Peyer's patch (tissue), 4 donors: ENCODE results near the gene RMND5B.

Source experiments
- POLR2A ChIP-seq, 2 donors: fragments of 450-650 bp; IDR thresholded peaks; one replicate each; pipeline ENCODE4 v1.5.1; 2017; ENCODE audit warnings: antibody characterized with exemption in 2 of 2, mild to moderate bottlenecking in 2 of 2, moderate library complexity in 2 of 2
- TF ChIP-seq, protein P1 (sequence below), 6 experiments: fragments of 450-650 bp in 4 of 6; fragments of 200-600 bp in 2 of 6; sonication (generic) in 1 of 6; IDR thresholded peaks; one replicate each; pipeline ENCODE4 v1.5.1; 2017 to 2019; ENCODE audit warnings: antibody characterized with exemption in 6 of 6, mild to moderate bottlenecking in 3 of 6, moderate library complexity in 1 of 6

DNA sequence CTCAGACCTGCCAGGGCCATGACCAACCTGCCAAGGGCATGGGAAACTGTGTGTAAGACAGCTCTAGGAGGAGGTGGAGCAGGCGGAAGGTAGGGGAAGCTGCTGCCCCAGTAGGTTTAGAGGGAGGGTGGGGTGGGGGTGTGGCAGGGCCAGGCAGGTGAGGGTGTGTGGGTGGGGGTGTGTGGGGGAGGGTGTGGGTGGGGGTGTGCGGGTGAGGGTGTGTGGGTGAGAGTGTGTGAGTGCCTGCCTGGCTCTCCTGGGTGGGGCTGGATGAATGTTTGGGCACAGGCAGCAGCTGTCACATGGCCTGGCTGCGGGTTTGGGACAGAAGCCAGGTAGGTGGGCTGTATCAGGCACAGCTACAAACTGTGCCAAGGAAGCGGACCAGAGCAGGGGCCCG is 26.3 kb upstream of the RMND5B start:
- TF ChIP-seq, protein P1, sequence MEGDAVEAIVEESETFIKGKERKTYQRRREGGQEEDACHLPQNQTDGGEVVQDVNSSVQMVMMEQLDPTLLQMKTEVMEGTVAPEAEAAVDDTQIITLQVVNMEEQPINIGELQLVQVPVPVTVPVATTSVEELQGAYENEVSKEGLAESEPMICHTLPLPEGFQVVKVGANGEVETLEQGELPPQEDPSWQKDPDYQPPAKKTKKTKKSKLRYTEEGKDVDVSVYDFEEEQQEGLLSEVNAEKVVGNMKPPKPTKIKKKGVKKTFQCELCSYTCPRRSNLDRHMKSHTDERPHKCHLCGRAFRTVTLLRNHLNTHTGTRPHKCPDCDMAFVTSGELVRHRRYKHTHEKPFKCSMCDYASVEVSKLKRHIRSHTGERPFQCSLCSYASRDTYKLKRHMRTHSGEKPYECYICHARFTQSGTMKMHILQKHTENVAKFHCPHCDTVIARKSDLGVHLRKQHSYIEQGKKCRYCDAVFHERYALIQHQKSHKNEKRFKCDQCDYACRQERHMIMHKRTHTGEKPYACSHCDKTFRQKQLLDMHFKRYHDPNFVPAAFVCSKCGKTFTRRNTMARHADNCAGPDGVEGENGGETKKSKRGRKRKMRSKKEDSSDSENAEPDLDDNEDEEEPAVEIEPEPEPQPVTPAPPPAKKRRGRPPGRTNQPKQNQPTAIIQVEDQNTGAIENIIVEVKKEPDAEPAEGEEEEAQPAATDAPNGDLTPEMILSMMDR (IDR thresholded peaks at IDR 0.05): no peak
- TF ChIP-seq POLR2A (IDR thresholded peaks at IDR 0.05): no peak
